GM21717 (cell line): ENCODE data around the gene PLCB3.
"Not testable (repeated sequence)": the region's sequence is repeated elsewhere in the genome, so short reads cannot be mapped to it uniquely, and the experiment has no call there.

Experiments used
- ATAC-seq: cut with Tn5 transposase; IDR thresholded peaks from one replicate; pipeline ENCODE4 v1.9.1; 2021; ENCODE audit warnings: mild to moderate bottlenecking, moderate library complexity; ENCODE audit not compliant: unreplicated experiment

PLCB3 gene

DNA sequence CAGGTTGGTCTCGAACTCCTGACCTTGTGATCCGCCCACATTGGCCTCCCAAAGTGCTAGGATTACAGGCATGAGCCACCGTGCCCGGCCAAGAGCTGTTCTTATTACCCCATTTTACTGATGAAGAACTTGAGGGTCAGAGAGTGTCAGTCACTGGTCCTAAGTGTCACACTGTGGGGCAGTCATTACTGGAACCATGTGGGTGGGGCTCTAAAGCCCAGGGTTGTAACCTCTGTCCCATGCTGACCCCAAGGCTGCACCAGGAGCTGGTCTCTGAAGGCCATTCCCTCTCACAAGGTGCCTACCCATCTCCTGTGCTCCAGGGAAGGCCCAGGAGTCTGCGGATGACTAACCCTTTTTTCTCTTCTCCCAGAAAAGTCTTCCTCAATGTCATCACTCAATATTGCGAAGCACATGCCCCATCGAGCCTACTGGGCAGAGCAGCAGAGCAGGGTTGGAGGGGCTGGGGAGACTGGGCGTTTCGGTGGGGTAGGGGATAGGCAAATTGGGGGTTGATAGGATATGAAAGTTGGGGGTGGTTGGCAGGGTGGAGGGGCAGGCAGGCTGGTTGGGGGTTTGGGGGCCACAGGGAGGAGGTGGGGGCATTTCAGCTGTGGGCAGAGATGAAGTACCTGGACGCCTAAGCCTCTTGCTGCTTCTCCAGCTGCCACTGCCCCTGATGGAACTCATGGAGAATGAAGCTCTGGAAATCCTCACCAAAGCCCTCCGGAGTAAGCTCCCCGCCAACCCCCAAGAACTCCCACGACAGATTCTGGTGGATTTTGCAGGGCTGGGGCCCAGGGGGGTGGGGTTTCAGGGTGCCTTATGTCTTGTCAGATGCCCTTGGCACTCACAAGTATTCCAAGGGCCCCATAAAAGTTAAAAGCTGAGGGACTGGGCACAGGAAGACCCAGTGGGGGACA lies 52.0 kb downstream of the PLCB3 start:
- no peak for ATAC-seq

DNA sequence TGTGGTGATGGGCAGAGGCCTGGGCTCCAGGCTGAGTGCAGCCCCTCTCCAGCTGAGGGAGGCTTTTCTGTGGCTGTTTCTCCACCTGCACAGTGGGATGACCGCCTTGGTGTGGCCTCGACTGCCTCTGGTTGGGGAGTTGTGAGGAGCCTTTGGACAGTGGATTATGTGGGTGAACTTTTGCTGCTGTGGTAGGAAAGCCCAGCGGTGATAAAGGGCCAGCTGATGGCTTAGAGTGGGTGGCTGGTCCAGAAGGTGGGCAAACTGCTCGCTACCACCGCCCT lies 52.6 kb downstream of the PLCB3 start:
- ATAC-seq = no peak

DNA sequence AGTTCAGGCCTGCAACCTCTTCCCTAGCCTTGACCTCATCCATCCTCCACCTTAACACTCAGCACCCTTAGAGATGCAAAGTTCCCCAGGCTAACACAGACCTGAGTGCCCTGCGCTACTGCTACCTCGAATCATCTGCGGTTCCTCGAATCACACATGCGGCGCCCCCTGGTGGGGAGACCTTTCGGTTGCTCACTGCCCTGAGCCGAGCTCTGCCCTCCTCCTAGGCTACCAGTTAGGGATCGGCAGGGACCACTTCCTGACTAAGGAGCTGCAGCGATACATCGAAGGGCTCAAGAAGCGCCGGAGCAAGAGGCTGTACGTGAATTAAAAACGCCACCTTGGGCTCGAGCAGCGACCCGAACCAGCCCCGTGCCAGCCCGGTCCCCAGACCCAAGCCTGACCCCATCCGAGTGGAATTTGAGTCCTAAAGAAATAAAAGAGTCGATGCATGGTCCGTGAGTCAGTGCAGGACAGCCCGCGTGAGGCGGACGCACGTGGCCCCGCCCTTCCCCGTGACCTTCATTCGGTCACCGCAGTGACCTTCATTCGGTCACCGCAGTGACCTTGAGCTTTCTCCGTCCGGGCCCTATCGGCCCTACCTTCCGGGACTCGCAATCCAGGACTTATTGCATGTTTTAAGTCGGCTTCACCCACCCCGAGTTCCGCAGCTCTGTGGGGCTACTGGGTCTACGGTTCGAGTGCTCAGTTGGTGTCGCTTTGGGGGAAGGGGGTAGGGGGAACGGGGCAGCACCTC lies 53.2 kb downstream of the PLCB3 start:
- ATAC-seq = peak; percentile 30

DNA sequence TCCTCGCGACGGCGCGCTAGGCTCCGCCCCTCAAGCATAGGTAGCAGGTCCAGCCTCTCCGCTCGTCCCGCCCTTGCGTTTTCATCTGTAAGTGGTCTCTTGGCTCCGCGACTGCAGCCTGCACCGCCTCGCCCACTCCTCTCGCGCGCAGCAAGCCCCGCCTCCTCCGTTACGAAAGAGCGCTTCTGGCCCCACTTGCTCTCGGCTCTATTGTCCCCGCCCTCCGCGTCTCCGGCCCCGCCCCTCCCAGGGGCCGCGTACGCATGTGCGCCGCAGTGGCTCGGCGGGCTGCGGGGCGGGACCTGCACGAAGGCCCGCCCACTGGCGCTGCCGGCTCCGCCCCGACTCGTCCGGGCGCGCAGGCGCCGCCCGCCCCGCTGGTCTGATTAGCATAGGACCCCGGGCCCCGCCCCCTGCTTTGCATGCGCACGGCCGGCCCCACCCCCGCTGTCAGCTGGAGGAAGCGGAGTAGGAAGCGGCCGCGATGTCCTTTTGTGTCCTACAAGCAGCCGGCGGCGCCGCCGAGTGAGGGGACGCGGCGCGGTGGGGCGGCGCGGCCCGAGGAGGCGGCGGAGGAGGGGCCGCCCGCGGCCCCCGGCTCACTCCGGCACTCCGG lies 53.9 kb downstream of the PLCB3 start, which contains the start of gene ESRRA:
TSS of gene ESRRA (plus strand) at position 450 of the 616 bp plus-strand sequence. CDS start 1,656 bp downstream, outside the sequence.
- ATAC-seq = peak; percentile 58

DNA sequence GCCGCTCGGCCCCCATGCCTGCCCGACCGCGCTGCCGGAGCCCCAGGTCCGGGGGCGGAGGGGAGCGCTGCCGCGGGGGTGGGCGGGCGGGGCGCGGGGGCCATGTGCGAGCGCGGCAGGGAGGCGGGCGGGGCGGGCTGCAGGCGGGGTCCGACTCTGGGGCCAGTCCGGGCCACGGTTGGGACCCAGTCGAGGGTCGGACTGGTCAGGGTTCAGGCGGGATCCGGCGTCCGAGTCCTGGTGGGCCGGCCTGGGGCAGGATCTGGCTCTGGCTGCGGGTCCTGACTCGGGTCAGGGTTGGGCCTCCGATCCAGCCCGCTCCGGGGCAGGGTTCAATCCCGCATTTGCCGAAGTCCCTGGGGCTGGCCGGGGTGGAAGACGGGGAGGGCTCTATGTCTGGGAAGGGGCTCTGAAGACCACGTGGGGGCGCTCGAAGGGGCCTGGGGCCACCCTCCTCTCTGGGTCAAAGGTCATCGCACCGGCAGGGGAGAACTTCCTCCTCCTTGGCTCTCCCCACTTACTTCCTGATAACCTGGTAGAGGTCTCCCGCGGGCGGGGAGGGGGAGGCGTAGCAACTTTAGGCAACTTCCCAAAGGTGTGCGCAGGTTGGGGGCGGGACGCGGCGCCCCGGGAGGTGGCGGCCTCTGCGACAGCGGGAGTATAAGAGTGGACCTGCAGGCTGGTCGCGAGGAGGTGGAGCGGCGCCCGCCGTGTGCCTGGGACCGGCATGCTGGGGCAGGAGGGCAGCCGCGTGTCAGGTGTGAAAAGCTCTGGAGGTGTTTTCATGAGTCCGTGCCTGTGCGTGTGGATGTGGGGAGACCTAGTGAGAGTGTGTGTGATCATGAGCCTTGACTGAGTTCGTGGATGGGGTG lies 54.6 kb downstream of the PLCB3 start:
- ATAC-seq = peak; percentile 27

DNA sequence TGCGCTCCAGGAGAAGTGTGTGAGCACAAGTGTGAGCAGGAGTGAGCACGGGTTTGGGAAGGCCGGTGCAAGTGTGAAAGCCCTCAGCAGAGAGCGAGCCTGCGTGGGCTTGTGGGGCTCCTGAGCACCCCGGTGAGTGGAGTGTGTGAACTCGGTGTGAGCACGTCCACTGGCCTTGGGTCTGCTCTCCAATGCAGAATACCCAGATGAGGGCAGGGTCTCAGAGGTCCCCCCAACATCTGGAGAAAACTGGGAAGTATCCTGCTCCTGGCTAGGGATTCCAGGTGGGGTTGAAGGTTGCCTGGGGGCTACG lies 55.2 kb downstream of the PLCB3 start:
- ATAC-seq = no peak

DNA sequence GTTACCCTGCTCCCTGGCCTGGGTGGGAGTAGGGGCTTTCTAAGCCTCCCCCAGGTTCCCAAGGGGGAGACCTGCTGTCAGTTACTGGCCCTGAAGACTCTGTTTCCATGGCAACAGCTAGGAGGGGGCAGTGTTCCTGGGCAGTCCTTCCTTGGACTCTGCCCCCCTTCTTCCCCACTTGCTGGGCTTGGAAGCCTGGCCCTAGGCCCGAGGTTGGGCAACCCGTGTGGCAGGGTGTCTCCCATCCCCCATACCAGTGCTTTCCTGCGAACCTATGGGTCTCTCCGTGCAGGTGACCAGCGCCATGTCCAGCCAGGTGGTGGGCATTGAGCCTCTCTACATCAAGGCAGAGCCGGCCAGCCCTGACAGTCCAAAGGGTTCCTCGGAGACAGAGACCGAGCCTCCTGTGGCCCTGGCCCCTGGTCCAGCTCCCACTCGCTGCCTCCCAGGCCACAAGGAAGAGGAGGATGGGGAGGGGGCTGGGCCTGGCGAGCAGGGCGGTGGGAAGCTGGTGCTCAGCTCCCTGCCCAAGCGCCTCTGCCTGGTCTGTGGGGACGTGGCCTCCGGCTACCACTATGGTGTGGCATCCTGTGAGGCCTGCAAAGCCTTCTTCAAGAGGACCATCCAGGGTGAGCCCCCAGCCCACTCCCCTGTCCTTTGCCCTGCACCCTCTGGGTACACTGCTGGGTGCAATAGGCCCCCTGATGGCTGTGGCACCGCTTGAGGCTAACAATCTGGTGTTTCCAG lies 55.7 kb downstream of the PLCB3 start:
- ATAC-seq = no peak

DNA sequence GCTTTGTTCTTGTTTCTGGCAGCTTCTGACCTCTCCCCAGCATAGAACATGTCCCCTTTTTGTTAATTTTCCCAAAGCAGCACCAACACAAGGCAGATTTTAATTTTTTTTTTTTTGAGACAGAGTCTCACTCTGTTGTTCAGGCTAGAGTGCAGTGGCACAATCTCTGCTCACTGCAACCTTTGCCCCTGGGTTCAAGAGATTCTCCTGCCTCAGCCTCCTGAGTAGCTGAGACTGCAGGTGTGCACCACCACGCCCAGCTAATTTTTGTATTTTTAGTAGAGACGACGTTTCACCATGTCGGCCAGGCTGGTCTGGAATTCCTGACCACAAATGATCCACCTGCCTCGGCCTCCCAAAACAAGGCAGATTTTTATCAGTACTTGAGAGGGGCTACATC lies 56.5 kb downstream of the PLCB3 start:
- not testable (repeated sequence) for ATAC-seq

DNA sequence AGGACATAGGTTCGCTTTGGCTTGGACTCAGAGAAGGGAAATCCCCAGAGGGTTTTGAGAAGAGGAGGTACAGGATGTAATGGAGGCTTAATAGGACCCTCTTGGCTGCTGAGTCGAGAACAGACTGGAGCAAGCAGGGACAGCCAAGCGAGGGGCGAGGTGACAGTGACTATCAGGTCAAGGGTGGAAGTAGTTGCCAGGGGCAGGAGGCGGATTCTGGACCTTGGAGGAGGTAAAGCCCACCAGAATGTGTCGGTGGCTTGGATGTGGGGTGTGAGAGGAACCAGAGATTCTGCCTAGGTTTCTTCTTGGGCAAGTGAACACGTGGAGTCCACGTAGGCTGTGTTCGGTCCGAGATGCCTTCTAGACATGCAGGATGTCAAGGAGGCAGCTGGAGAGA lies 61.6 kb downstream of the PLCB3 start:
- ATAC-seq = no peak

DNA sequence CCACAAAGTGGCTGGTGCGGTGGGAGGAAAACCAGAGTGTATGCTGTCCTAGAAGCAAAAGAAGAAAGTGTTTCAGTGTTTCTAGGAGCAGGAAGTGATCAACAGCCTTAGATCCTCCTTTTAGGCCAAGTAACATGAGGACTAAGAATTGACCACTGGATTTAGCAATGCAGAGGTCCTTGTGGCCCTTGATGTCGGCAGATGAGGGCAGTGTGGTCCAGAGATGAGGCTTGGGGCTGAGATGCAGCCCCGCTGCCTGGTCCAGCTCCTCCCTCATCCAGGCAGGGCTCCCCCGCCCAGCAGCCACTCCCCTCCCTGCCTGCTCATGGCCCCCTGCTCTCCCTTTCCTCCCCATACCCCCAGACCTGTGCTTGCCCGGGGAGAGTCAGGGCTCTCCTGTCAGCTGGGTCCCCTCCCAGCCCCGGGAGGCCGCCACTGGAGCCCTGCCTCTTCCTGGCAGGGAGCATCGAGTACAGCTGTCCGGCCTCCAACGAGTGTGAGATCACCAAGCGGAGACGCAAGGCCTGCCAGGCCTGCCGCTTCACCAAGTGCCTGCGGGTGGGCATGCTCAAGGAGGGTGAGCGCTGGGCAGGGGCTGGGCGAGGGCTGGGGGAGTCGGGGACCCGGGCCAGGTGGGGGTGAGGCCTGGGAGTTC lies 62.3 kb downstream of the PLCB3 start:
- ATAC-seq = no peak

DNA sequence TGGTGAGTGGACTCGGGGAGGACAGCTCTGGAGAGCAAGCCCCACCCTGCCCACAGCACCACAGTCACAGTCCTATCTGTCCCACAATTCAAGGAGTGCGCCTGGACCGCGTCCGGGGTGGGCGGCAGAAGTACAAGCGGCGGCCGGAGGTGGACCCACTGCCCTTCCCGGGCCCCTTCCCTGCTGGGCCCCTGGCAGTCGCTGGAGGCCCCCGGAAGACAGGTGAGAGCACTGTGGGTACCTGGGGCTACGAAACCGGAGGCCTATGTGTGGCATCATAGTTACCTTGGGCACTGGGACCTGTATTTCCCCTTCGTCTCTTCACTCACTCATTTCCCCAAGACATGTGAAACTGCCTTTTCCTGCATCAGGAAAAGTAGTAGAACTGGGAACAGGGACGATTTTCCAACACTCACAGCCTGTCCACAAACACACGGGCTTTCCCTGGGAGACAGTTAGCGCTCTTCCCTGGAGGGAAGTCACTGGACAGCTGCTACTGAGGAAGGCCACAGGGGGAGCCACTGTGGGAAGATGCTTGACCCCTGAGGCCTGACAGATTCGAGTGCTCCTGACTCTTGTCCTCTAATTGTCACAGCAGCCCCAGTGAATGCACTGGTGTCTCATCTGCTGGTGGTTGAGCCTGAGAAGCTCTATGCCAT lies 62.9 kb downstream of the PLCB3 start:
- ATAC-seq = no peak

DNA sequence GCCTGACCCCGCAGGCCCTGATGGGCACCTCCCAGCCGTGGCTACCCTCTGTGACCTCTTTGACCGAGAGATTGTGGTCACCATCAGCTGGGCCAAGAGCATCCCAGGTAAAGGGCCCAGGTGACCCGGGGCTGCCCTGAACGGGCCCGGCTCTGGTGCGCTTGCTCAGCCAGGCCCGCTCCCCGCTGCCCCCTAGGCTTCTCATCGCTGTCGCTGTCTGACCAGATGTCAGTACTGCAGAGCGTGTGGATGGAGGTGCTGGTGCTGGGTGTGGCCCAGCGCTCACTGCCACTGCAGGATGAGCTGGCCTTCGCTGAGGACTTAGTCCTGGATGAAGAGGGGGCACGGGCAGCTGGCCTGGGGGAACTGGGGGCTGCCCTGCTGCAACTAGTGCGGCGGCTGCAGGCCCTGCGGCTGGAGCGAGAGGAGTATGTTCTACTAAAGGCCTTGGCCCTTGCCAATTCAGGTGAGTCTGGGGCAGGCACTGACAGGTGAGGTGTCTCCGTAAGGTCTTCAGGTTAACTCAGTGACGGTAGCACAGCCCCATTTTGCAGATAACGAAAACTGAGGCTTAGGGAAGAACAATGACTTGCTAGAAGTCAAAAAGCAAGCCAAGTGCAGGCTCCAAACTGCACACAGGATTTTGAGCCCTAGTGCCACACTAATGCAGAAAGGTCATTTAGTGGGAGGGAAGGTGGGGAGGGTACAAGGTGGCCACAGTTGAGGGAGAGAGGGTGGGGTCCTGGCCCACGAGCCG lies 63.7 kb downstream of the PLCB3 start:
- ATAC-seq = no peak

DNA sequence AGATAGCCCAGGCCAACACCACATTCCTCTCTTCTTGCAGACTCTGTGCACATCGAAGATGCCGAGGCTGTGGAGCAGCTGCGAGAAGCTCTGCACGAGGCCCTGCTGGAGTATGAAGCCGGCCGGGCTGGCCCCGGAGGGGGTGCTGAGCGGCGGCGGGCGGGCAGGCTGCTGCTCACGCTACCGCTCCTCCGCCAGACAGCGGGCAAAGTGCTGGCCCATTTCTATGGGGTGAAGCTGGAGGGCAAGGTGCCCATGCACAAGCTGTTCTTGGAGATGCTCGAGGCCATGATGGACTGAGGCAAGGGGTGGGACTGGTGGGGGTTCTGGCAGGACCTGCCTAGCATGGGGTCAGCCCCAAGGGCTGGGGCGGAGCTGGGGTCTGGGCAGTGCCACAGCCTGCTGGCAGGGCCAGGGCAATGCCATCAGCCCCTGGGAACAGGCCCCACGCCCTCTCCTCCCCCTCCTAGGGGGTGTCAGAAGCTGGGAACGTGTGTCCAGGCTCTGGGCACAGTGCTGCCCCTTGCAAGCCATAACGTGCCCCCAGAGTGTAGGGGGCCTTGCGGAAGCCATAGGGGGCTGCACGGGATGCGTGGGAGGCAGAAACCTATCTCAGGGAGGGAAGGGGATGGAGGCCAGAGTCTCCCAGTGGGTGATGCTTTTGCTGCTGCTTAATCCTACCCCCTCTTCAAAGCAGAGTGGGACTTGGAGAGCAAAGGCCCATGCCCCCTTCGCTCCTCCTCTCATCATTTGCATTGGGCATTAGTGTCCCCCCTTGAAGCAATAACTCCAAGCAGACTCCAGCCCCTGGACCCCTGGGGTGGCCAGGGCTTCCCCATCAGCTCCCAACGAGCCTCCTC lies 64.6 kb downstream of the PLCB3 start:
- not testable (repeated sequence) for ATAC-seq

DNA sequence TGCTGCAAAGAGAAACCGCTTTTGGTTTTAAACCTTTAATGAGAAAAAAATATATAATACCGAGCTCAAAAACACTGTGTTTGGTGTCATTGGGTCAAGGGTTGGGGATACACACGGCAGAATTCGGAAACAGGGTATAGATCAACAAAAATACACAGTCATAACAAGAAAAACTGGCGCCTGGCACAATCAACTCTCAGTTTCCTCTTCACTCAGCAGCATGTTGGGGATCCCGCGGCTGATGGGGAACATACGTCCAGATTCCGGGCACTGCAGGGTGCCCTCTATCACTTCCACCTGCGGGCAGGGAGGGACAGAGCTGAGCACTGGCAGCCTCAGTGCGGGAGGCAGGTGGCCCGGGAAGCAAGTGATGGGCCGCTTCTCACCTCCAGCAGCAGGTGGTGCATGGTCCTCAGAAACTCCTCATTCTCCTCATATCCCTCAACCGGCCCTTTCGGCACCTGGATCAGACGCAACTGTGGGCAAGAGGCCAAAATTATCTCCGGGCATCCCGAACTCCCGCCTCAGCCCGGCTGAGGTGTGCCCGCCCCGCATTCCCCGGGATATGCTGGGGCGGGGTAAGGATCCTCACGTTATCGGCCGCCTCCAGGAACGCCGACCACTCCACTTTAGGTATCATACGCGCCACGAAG lies 65.5 kb downstream of the PLCB3 start:
- ATAC-seq = peak; percentile 5

DNA sequence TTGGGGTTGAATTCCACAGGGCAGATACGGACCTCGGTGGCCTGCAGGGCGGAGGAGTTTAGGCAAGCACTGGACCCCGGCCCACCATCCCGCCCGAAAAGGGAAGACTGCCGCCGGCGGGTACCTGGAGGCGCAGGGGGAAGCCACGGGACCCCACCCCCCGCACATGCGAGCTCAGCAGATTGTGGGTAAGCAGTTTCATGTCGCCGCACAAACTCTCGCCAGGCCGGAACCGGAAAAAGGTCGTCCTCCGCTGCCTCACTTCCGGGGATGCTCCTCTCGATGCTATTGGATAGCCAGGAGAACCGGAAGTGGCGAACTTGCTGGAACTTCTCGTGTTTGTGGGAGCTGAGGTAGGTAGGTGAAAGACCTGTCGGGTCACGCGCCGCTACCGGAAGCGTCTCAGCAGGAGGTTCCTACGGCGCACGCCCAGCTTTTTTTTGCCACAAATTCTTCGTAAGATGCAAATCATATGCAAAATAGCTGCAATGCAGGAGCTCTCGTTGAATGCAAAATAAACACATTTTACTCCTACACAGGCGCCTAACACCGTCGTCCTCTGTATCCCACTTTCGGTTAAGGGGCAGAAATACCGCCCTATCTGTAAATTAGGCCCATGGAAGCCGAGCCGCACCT lies 66.1 kb downstream of the PLCB3 start, which contains the start of gene TRMT112:
TSS of gene TRMT112 (minus strand) at position 235 of the 636 bp plus-strand sequence. CDS start at position 202, 33 bp downstream.
- ATAC-seq = peak; percentile 41
